Left lung (tissue), 10 donors: ENCODE results near the gene HSPA1B. TPM values are rescaled to one million over a fixed set of nuclear protein-coding genes. Genes with fewer than 3 reads are reported as not detected.
A peak's percentile ranks its signal among the peaks of the same experiment; 100 is the strongest.

ENCODE experiments used
- ATAC-seq: fragments of 200-7000 bp; cut with Tn5 transposase; one replicate; pipeline ENCODE4 v1.9.1; 2020; ENCODE audit warnings: moderate library complexity
- DNase-seq, 4 donors: peaks; one replicate each; pipeline ENCODE4 v3.0.0-alpha.2; 2013 to 2020
- H3K27ac ChIP-seq, 2 donors: fragments of 200-600 bp; sonication (generic) in 1 of 2; one replicate each; pipeline versions ENCODE4 v1.5.0 to v1.8.0; 2020 to 2021
- H3K27me3 ChIP-seq, 2 donors: fragments of 200-600 bp; sonication (generic) in 1 of 2; one replicate each; pipeline versions ENCODE4 v1.5.0 to v1.8.0; 2020 to 2021
- H3K36me3 ChIP-seq, 2 donors: fragments of 200-600 bp; sonication (generic) in 1 of 2; one replicate each; pipeline versions ENCODE4 v1.5.0 to v1.8.0; 2020 to 2021
- H3K4me1 ChIP-seq, 2 donors: fragments of 200-600 bp; one replicate each; pipeline ENCODE4 v1.8.0; 2021
- H3K4me3 ChIP-seq, 2 donors: fragments of 200-600 bp; sonication (generic) in 1 of 2; one replicate each; pipeline versions ENCODE4 v1.5.0 to v1.8.0; 2020 to 2021; ENCODE audit warnings: mild to moderate bottlenecking in 1 of 2
- H3K9me3 ChIP-seq, 2 donors: fragments of 200-600 bp; sonication (generic) in 1 of 2; one replicate each; pipeline versions ENCODE4 v1.5.0 to v1.8.0; 2020 to 2021
- intact Hi-C, 2 donors: fragments of 100-400 bp; cut with DNase I; formaldehyde crosslinking; loops; one replicate each; pipeline versions ENCODE4 v1.11.2 to v1.14.2; 2022
- polyA plus RNA-seq, 6 donors: library from polyadenylated mRNA; unstranded; fragments of 120-200 nt; gene quantifications; one replicate each; pipeline ENCODE4 v1.2.1, GENCODE V29; 2013; ENCODE audit not compliant: insufficient read length in 6 of 6
- total RNA-seq, 2 donors: library from RNA; stranded (reverse); fragmentation: NEBNext Ultra II Directional; extraction: Animal tissue kit (Norgen Biotek cat#: 25700); gene quantifications; one replicate each; pipeline ENCODE4 v1.2.1, GENCODE V29; 2021
- TF ChIP-seq, protein P1 (sequence below), 2 donors: fragments of 200-600 bp; sonication (generic) in 1 of 2; IDR thresholded peaks; one replicate each; pipeline versions ENCODE4 v1.5.0 to v1.8.0; 2021; ENCODE audit warnings: antibody characterized with exemption in 2 of 2
- donor health status: DM: no; HTN: yes; CAD: no.
- donor health status: DM: no; HTN: no; CAD: no.

HSPA1B gene
- total and polyA plus RNA-seq, 8 donors, result 66.6 to 180 (median 97.0) TPM

DNA sequence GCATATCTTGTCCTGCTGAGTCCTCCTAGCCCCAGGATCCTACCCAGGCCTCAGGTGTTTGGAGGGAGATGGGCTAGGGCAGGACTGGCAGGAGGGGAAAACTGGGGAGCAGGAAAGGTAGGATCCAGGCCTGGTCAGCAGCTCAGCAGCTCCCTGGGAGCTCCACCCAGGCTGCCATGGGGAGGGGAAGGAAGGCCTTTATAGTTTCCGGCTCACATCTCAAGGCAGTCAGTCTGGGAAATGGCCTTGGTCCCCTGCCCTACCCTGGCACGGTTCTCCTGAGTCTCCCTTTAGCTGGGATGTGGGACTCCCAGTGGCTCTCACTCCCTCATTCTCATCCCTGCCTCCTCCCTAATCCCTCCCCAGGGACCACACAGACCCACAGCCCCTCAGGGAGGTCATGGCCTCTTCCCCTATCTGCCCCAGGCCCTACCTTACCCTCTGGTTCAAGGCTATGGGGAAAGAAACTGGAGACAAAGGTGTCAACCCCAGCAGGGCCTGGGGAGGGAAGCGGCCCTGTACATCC, 49.6 kb downstream of the HSPA1B start:
- TF ChIP-seq, protein P1, sequence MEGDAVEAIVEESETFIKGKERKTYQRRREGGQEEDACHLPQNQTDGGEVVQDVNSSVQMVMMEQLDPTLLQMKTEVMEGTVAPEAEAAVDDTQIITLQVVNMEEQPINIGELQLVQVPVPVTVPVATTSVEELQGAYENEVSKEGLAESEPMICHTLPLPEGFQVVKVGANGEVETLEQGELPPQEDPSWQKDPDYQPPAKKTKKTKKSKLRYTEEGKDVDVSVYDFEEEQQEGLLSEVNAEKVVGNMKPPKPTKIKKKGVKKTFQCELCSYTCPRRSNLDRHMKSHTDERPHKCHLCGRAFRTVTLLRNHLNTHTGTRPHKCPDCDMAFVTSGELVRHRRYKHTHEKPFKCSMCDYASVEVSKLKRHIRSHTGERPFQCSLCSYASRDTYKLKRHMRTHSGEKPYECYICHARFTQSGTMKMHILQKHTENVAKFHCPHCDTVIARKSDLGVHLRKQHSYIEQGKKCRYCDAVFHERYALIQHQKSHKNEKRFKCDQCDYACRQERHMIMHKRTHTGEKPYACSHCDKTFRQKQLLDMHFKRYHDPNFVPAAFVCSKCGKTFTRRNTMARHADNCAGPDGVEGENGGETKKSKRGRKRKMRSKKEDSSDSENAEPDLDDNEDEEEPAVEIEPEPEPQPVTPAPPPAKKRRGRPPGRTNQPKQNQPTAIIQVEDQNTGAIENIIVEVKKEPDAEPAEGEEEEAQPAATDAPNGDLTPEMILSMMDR (IDR thresholded peaks at IDR 0.05), result no peak
- Histone ChIP-seq H3K4me3 (no peak overlapping the region), H3K27ac (no peak overlapping the region), H3K4me1 (no peaks in the 10 kb centered on the region), H3K36me3 (peaks cover 0 to 29% of the 10 kb centered on the region in 2 donors), H3K27me3 (no peaks in the 10 kb centered on the region), H3K9me3 (no peaks in the 10 kb centered on the region)
- intact Hi-C loops, result no loop called here
- ATAC-seq (no peak), DNase-seq (no peak)

DNA sequence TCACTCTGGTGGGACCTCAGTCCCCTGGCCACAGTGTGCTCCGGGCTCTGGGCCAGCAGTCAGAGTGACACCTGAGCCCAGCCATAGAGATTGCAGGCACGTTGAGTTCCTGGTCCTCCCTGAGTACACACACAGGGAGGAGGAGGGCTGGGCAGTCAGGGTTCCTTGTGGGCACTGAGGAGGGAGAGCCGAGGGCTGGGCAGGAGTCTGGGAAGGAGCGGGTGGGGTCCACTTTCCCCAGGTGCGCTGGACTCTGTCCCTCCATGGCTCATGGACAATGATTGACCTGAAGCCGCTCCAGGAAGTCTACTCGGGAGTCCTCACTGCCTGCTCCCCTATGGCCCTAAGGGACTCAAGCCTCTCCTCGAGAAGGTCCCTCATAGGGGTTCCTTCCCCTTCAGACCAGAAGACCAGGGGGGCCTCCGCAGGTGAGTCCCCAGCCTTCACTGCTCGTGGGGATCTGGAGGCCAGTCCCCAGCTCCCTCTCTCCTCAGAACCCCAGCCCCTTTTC, 50.2 kb downstream of the HSPA1B start:
- Histone ChIP-seq H3K9me3 (no peaks in the 10 kb centered on the region), H3K27ac (peak overlapping the region in 1 of 2 donors; percentile 35), H3K36me3 (peaks cover 0 to 34% of the 10 kb centered on the region in 2 donors), H3K4me1 (no peaks in the 10 kb centered on the region), H3K27me3 (no peaks in the 10 kb centered on the region), H3K4me3 (peak overlapping the region; percentile 19 to 32)
- ATAC-seq (peak; percentile 93), DNase-seq (peak in 3 of 4 donors; percentile 15 to 78 (median 77))
- TF ChIP-seq, protein P1 (IDR thresholded peaks at IDR 0.05), result no peak
- intact Hi-C loops, result no loop called here

DNA sequence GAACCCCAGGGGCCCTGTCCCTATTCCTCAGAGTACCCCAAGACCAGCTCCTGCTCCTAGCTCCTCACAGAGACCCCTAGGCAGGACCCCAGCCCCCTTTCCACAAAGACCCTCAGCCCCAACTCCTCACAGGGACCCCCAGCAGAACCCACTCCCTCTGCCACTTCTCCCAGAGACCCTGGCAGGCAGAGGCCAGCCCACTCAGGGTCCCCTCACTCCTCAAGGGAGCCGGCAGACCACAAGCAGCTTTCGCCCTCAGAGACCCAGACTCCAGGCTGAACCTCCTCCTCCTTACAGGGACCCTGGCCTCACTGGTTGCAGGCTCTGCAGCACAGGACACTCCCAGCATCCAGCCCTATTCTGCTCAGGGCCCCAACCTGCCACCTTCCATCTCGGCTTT, 50.7 kb downstream of the HSPA1B start:
- Histone ChIP-seq H3K27me3 (no peaks in the 10 kb centered on the region), H3K36me3 (peaks cover 0 to 39% of the 10 kb centered on the region in 2 donors), H3K9me3 (no peaks in the 10 kb centered on the region), H3K27ac (peak overlapping the region in 1 of 2 donors; percentile 35), H3K4me3 (peak overlapping the region; percentile 19 to 32), H3K4me1 (no peaks in the 10 kb centered on the region)
- DNase-seq (no peak), ATAC-seq (peak; percentile 43)
- TF ChIP-seq, protein P1 (IDR thresholded peaks at IDR 0.05), result no peak
- intact Hi-C loops, result no loop called here

DNA sequence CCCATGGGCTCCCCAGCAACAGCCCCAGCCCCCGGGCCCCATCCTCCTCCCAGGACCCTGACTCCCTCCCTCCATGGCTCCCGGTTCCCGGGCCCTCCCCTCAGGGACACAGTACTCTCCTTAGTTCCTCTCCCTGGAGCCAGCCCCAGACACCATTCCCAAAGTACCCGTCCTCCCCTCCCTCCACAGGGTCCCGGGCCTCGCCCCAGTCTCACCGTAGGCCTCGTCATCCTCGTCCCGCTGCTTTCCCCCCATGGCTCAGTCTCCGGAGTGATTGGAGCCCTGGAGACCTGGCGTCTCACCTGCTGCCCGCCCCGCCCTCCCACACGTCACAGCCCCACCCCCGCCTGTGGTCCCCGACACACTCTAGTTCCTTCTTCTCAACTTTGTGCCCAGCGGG, 51.2 kb downstream of the HSPA1B start, which contains the start of gene SLC44A4:
SLC44A4 (minus strand) TSS at position 272 of the 400 bp plus-strand sequence; CDS start at position 255, 17 bp downstream.
- Histone ChIP-seq H3K27ac (peak within 1 kb of the TSS; percentile 28 to 35), H3K4me1 (no peaks in the 10 kb centered on the region), H3K36me3 (peaks cover 0 to 44% of the 10 kb centered on the region in 2 donors), H3K4me3 (peak within 1 kb of the TSS; percentile 19 to 32), H3K27me3 (no peaks in the 10 kb centered on the region), H3K9me3 (no peaks in the 10 kb centered on the region)
- intact Hi-C loops, result no loop called here
- peak; percentile 81 for ATAC-seq
- peak in 1 of 4 donors; percentile 55 for DNase-seq
- TF ChIP-seq, protein P1 (IDR thresholded peaks at IDR 0.05), result no peak

DNA sequence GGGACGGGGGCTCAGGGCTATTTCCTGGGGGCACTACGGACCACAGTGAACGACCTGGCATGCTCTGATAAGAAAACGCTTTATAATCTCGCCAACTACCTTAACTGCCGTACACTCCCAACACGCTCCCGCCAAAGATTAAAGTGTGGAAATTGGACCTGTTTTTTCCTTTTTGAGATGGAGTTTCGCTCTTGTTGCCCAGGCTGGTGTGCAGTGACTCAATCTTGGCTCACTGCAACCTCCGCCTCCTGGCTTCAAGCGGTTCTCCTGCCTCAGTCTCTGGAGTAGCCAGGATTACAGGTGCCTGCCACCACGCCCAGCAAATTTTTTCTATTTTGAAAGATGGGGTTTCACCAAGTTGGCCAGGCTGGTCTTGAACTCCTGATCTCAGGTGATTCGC, 51.6 kb downstream of the HSPA1B start:
- DNase-seq, result no peak
- Histone ChIP-seq H3K27ac (peak overlapping the region; percentile 13 to 28), H3K27me3 (no peaks in the 10 kb centered on the region), H3K9me3 (no peaks in the 10 kb centered on the region), H3K36me3 (peaks cover 0 to 48% of the 10 kb centered on the region in 2 donors), H3K4me1 (no peaks in the 10 kb centered on the region), H3K4me3 (no peak overlapping the region)
- intact Hi-C loops, result no loop called here
- TF ChIP-seq, protein P1 (IDR thresholded peaks at IDR 0.05), result no peak
- no peak for ATAC-seq

Other genes with a start within 250 kb of the HSPA1B start
Only the 30 nearest of the 38 such genes appear.
- 1 to 10 TPM; 1.0 to 1.5 TPM for gene APOM, start 171.8 kb upstream of the HSPA1B start, total RNA-seq
- gene APOM, start 171.8 kb upstream of the HSPA1B start, polyA plus RNA-seq, result 1 to 10 TPM; 4.6 to 8.0 (median 6.4) TPM
- 10 to 100 TPM; 21.9 to 23.8 TPM for gene C6orf47, start 167.0 kb upstream of the HSPA1B start, total RNA-seq
- 10 to 100 TPM; 15.3 to 19.8 (median 17.4) TPM for gene C6orf47, start 167.0 kb upstream of the HSPA1B start, polyA plus RNA-seq
- 10 to 100 TPM; 10.3 to 13.2 TPM for gene GPANK1, start 162.7 kb upstream of the HSPA1B start, total RNA-seq
- gene GPANK1, start 162.7 kb upstream of the HSPA1B start, polyA plus RNA-seq, result 10 to 100 TPM; 18.0 to 22.8 (median 22.2) TPM
- gene CSNK2B, start 161.7 kb upstream of the HSPA1B start, total RNA-seq, result 100 to 1,000 TPM in 1 of 2 donors, 10 to 100 TPM in 1; 96.6 to 128 TPM
- gene CSNK2B, start 161.7 kb upstream of the HSPA1B start, polyA plus RNA-seq, result 100 to 1,000 TPM; 189 to 210 (median 196) TPM
- gene LY6G5B, start 157.8 kb upstream of the HSPA1B start, total RNA-seq, result 10 to 100 TPM in 1 of 2 donors, 1 to 10 TPM in 1; 6.9 to 13.6 TPM
- gene LY6G5B, start 157.8 kb upstream of the HSPA1B start, polyA plus RNA-seq, result 10 to 100 TPM; 25.2 to 41.0 (median 35.8) TPM
- 1 to 10 TPM; 3.1 to 5.9 TPM for gene LY6G5C, start 146.7 kb upstream of the HSPA1B start, total RNA-seq
- 1 to 10 TPM; 2.9 to 6.3 (median 3.7) TPM for gene LY6G5C, start 146.7 kb upstream of the HSPA1B start, polyA plus RNA-seq
- 10 to 100 TPM; 53.6 to 58.6 TPM for gene ABHD16A, start 124.4 kb upstream of the HSPA1B start, total RNA-seq
- 10 to 100 TPM; 55.7 to 63.9 (median 58.6) TPM for gene ABHD16A, start 124.4 kb upstream of the HSPA1B start, polyA plus RNA-seq
- gene LY6G6F, start 120.9 kb upstream of the HSPA1B start, total RNA-seq, result 1 to 10 TPM in 1 of 2 donors, not detected in 1; 1.4 TPM
- gene LY6G6F, start 120.9 kb upstream of the HSPA1B start, polyA plus RNA-seq, result 1 to 10 TPM in 4 of 6 donors, under 1 TPM in 2; 0.53 to 1.8 (median 1.2) TPM
- gene LY6G6D, start 112.4 kb upstream of the HSPA1B start, total RNA-seq, result not detected
- under 1 TPM in 1 of 6 donors, not detected in 5; 0.57 TPM for gene LY6G6D, start 112.4 kb upstream of the HSPA1B start, polyA plus RNA-seq
- not detected for gene LY6G6C, start 106.0 kb upstream of the HSPA1B start, total RNA-seq
- under 1 TPM; 0.17 to 0.75 (median 0.43) TPM for gene LY6G6C, start 106.0 kb upstream of the HSPA1B start, polyA plus RNA-seq
- gene MPIG6B, start 104.4 kb upstream of the HSPA1B start, total RNA-seq, result 1 to 10 TPM; 1.2 to 1.9 TPM
- 1 to 10 TPM; 2.8 to 3.5 (median 3.0) TPM for gene MPIG6B, start 104.4 kb upstream of the HSPA1B start, polyA plus RNA-seq
- 10 to 100 TPM; 70.2 to 77.3 TPM for gene DDAH2, start 98.4 kb upstream of the HSPA1B start, total RNA-seq
- gene DDAH2, start 98.4 kb upstream of the HSPA1B start, polyA plus RNA-seq, result 100 to 1,000 TPM; 139 to 199 (median 175) TPM
- gene CLIC1, start 91.2 kb upstream of the HSPA1B start, total RNA-seq, result 100 to 1,000 TPM; 283 to 465 TPM
- gene CLIC1, start 91.2 kb upstream of the HSPA1B start, polyA plus RNA-seq, result 100 to 1,000 TPM; 226 to 279 (median 261) TPM
- gene MSH5, start 87.7 kb upstream of the HSPA1B start, total RNA-seq, result 10 to 100 TPM in 1 of 2 donors, 1 to 10 TPM in 1; 9.7 to 20.0 TPM
- gene MSH5, start 87.7 kb upstream of the HSPA1B start, polyA plus RNA-seq, result 10 to 100 TPM; 34.4 to 49.8 (median 39.1) TPM
- 1 to 10 TPM; 1.3 to 3.9 TPM for gene SAPCD1, start 65.1 kb upstream of the HSPA1B start, total RNA-seq
- 10 to 100 TPM in 2 of 6 donors, 1 to 10 TPM in 4; 6.5 to 11.1 (median 8.2) TPM for gene SAPCD1, start 65.1 kb upstream of the HSPA1B start, polyA plus RNA-seq
- 1 to 10 TPM; 4.6 to 5.0 TPM for gene VWA7, start 50.4 kb upstream of the HSPA1B start, total RNA-seq
- 1 to 10 TPM; 1.4 to 3.8 (median 2.2) TPM for gene VWA7, start 50.4 kb upstream of the HSPA1B start, polyA plus RNA-seq
- 100 to 1,000 TPM in 1 of 2 donors, 10 to 100 TPM in 1; 43.6 to 103 TPM for gene VARS1, start 32.0 kb upstream of the HSPA1B start, total RNA-seq
- 10 to 100 TPM; 38.4 to 61.7 (median 46.6) TPM for gene VARS1, start 32.0 kb upstream of the HSPA1B start, polyA plus RNA-seq
- 10 to 100 TPM; 38.7 to 51.5 TPM for gene LSM2, start 20.8 kb upstream of the HSPA1B start, total RNA-seq
- gene LSM2, start 20.8 kb upstream of the HSPA1B start, polyA plus RNA-seq, result 10 to 100 TPM; 79.4 to 88.5 (median 83.6) TPM
- gene HSPA1L, start 12.5 kb upstream of the HSPA1B start, total RNA-seq, result 1 to 10 TPM in 1 of 2 donors, under 1 TPM in 1; 0.99 to 1.2 TPM
- gene HSPA1L, start 12.5 kb upstream of the HSPA1B start, polyA plus RNA-seq, result 1 to 10 TPM; 2.8 to 4.4 (median 3.4) TPM
- gene HSPA1A, start 12.2 kb upstream of the HSPA1B start, total RNA-seq, result 100 to 1,000 TPM; 155 to 205 TPM
- 100 to 1,000 TPM in 2 of 6 donors, 10 to 100 TPM in 4; 64.3 to 124 (median 78.3) TPM for gene HSPA1A, start 12.2 kb upstream of the HSPA1B start, polyA plus RNA-seq
- 100 to 1,000 TPM in 1 of 2 donors, 10 to 100 TPM in 1; 90.4 to 106 TPM for gene NEU1, start 35.1 kb downstream of the HSPA1B start, total RNA-seq
- gene NEU1, start 35.1 kb downstream of the HSPA1B start, polyA plus RNA-seq, result 10 to 100 TPM; 25.7 to 29.8 (median 29.3) TPM
- 10 to 100 TPM; 37.5 to 78.8 TPM for gene SLC44A4, start 51.3 kb downstream of the HSPA1B start, total RNA-seq
- gene SLC44A4, start 51.3 kb downstream of the HSPA1B start, polyA plus RNA-seq, result 10 to 100 TPM in 5 of 6 donors, 1 to 10 TPM in 1; 9.6 to 22.9 (median 18.7) TPM
- gene EHMT2, start 70.0 kb downstream of the HSPA1B start, total RNA-seq, result 10 to 100 TPM; 41.0 to 42.3 TPM
- 10 to 100 TPM; 66.3 to 85.0 (median 77.4) TPM for gene EHMT2, start 70.0 kb downstream of the HSPA1B start, polyA plus RNA-seq
- 1 to 10 TPM; 4.8 to 6.5 TPM for gene ZBTB12, start 74.3 kb downstream of the HSPA1B start, total RNA-seq
- gene ZBTB12, start 74.3 kb downstream of the HSPA1B start, polyA plus RNA-seq, result 10 to 100 TPM; 20.7 to 23.4 (median 22.9) TPM
- 100 to 1,000 TPM; 181 to 192 TPM for gene C2, start 100.0 kb downstream of the HSPA1B start, total RNA-seq
- gene C2, start 100.0 kb downstream of the HSPA1B start, polyA plus RNA-seq, result 1 to 10 TPM; 3.3 to 7.6 (median 4.9) TPM
- gene CFB, start 118.4 kb downstream of the HSPA1B start, total RNA-seq, result 100 to 1,000 TPM in 1 of 2 donors, 10 to 100 TPM in 1; 69.1 to 131 TPM
- 1 to 10 TPM; 1.7 to 6.9 (median 3.0) TPM for gene CFB, start 118.4 kb downstream of the HSPA1B start, polyA plus RNA-seq
- gene NELFE, start 131.2 kb downstream of the HSPA1B start, total RNA-seq, result 10 to 100 TPM; 42.9 to 56.2 TPM
- 10 to 100 TPM; 77.9 to 93.0 (median 82.9) TPM for gene NELFE, start 131.2 kb downstream of the HSPA1B start, polyA plus RNA-seq
- gene SKIC2, start 131.4 kb downstream of the HSPA1B start, total RNA-seq, result 10 to 100 TPM; 65.4 to 67.9 TPM
- gene SKIC2, start 131.4 kb downstream of the HSPA1B start, polyA plus RNA-seq, result 10 to 100 TPM; 39.1 to 50.8 (median 42.2) TPM
- gene DXO, start 144.4 kb downstream of the HSPA1B start, total RNA-seq, result 10 to 100 TPM; 16.2 to 17.8 TPM
- 10 to 100 TPM; 21.4 to 28.3 (median 26.5) TPM for gene DXO, start 144.4 kb downstream of the HSPA1B start, polyA plus RNA-seq
- gene C4A, start 154.3 kb downstream of the HSPA1B start, total RNA-seq, result 100 to 1,000 TPM in 1 of 2 donors, 10 to 100 TPM in 1; 95.5 to 124 TPM
- 10 to 100 TPM in 2 of 6 donors, 1 to 10 TPM in 4; 5.9 to 20.7 (median 7.4) TPM for gene C4A, start 154.3 kb downstream of the HSPA1B start, polyA plus RNA-seq